Liver (tissue), 9 donors: ENCODE data around the gene CHD1. TPM values are rescaled to one million over a fixed set of nuclear protein-coding genes. Genes with fewer than 3 reads are reported as not detected.

Experiments used
- DNase-seq: peaks from one replicate; pipeline ENCODE4 v3.0.0-alpha.2; 2017; ENCODE audit warnings: low spot score
- H3K27ac ChIP-seq, 2 donors: one replicate each; pipeline ENCODE4 v1.7.0; 2013; ENCODE audit warnings: inconsistent platforms in 2 of 2, low read length in 2 of 2, control low read depth in 1 of 2, low read depth in 1 of 2, mild to moderate bottlenecking in 1 of 2
- H3K27me3 ChIP-seq, 4 donors: one replicate each; pipeline versions ENCODE4 v1.6.1 to v1.7.0; 2013; ENCODE audit warnings: low read length in 3 of 4, inconsistent platforms in 1 of 4, mild to moderate bottlenecking in 1 of 4, moderate library complexity in 1 of 4; ENCODE audit not compliant: control insufficient read depth in 4 of 4, insufficient read depth in 4 of 4
- H3K36me3 ChIP-seq, 4 donors: one replicate each; pipeline versions ENCODE4 v1.6.1 to v1.7.0; 2013; ENCODE audit warnings: low read length in 3 of 4, mild to moderate bottlenecking in 3 of 4, low read depth in 1 of 4, moderate library complexity in 1 of 4; ENCODE audit not compliant: control insufficient read depth in 4 of 4, insufficient read depth in 3 of 4
- H3K4me1 ChIP-seq, 4 donors: one replicate each; pipeline versions ENCODE4 v1.6.1 to v1.7.0; 2013; ENCODE audit warnings: low read length in 3 of 4, mild to moderate bottlenecking in 3 of 4, moderate library complexity in 1 of 4; ENCODE audit not compliant: control insufficient read depth in 4 of 4, insufficient read depth in 4 of 4
- H3K4me3 ChIP-seq, 3 donors: one replicate each; pipeline versions ENCODE4 v1.6.1 to v1.7.0; 2013; ENCODE audit warnings: low read length in 3 of 3, control low read depth in 1 of 3, low read depth in 1 of 3, mild to moderate bottlenecking in 1 of 3
- H3K9ac ChIP-seq, 2 donors: one replicate each; pipeline ENCODE4 v1.7.0; 2013; ENCODE audit warnings: low read length in 2 of 2, mild to moderate bottlenecking in 2 of 2, moderate library complexity in 2 of 2, control low read depth in 1 of 2, low read depth in 1 of 2
- H3K9me3 ChIP-seq, 4 donors: one replicate each; pipeline versions ENCODE4 v1.6.1 to v1.7.0; 2013; ENCODE audit warnings: low read length in 3 of 4; ENCODE audit not compliant: control insufficient read depth in 4 of 4
- ATF3 ChIP-seq: IDR thresholded peaks from 2 replicates; pipeline ENCODE4 v1.6.1; 2016; ENCODE audit warnings: antibody characterized with exemption
- CTCF ChIP-seq: fragments of 150-350 bp; IDR thresholded peaks from 2 replicates; pipeline ENCODE4 v1.5.1; 2017; ENCODE audit warnings: improper control_type of control experiment, low read depth, low read length; ENCODE audit not compliant: missing input control
- EGR1 ChIP-seq, 2 donors: IDR thresholded peaks; 2 replicates each; pipeline ENCODE4 v1.6.1; 2016 to 2018; ENCODE audit warnings: antibody characterized with exemption in 2 of 2, low read depth in 2 of 2
- FOXA1 ChIP-seq: IDR thresholded peaks from 2 replicates; pipeline ENCODE4 v1.6.1; 2016; ENCODE audit warnings: antibody characterized with exemption
- FOXA2 ChIP-seq: IDR thresholded peaks from 2 replicates; pipeline ENCODE4 v1.6.1; 2016; ENCODE audit warnings: antibody characterized with exemption
- GABPA ChIP-seq, 2 donors: IDR thresholded peaks in 1 of 2; conservative IDR thresholded peaks in 1 of 2; 2 replicates each; pipeline ENCODE4 v1.6.1; 2016; ENCODE audit warnings: antibody characterized with exemption in 2 of 2, mild to moderate bottlenecking in 1 of 2, moderate library complexity in 1 of 2
- HNF4A ChIP-seq, 2 donors: conservative IDR thresholded peaks; 2 replicates each; pipeline ENCODE4 v1.6.1; 2016; ENCODE audit warnings: antibody characterized with exemption in 2 of 2, mild to moderate bottlenecking in 2 of 2
- HNF4G ChIP-seq: IDR thresholded peaks from 2 replicates; pipeline ENCODE4 v1.6.1; 2016; ENCODE audit warnings: antibody characterized with exemption
- JUND ChIP-seq, 2 donors: IDR thresholded peaks; 2 replicates each; pipeline ENCODE4 v1.6.1; 2016; ENCODE audit warnings: antibody characterized with exemption in 2 of 2
- MAX ChIP-seq: IDR thresholded peaks from 2 replicates; pipeline ENCODE4 v1.6.1; 2016; ENCODE audit warnings: antibody characterized with exemption
- NR2F2 ChIP-seq: IDR thresholded peaks from 2 replicates; pipeline ENCODE4 v1.6.1; 2016; ENCODE audit warnings: antibody characterized with exemption
- RAD21 ChIP-seq, 2 donors: IDR thresholded peaks; 2 replicates each; pipeline ENCODE4 v1.6.1; 2016; ENCODE audit warnings: antibody characterized with exemption in 2 of 2, mild to moderate bottlenecking in 2 of 2
- SP1 ChIP-seq: IDR thresholded peaks from 2 replicates; pipeline ENCODE4 v1.6.1; 2018; ENCODE audit warnings: antibody characterized with exemption, mild to moderate bottlenecking
- TAF1 ChIP-seq: conservative IDR thresholded peaks from 2 replicates; pipeline ENCODE4 v1.6.1; 2016; ENCODE audit warnings: antibody characterized with exemption, mild to moderate bottlenecking
- YY1 ChIP-seq: IDR thresholded peaks from 2 replicates; pipeline ENCODE4 v1.6.1; 2016; ENCODE audit warnings: antibody characterized with exemption, mild to moderate bottlenecking
- ZBTB33 ChIP-seq: IDR thresholded peaks from 2 replicates; pipeline ENCODE4 v1.6.1; 2016; ENCODE audit warnings: antibody characterized with exemption
- WGBS: extraction: QIAGEN DNeasy Blood & Tissue Kit; methylation state at CpG from one replicate; pipeline ENCODE4 v1.1.7; 2013; 5-methylcytosine and 5-hydroxymethylcytosine counted together
- polyA plus RNA-seq, 2 donors: library from polyadenylated mRNA; stranded (reverse) in 1 of 2; unstranded in 1 of 2; fragments of 200-250 nt in 1 of 2; fragments of >200 nt in 1 of 2; fragmentation: Nextera tagmentation in 1 of 2; extraction: Ambion mirVana in 1 of 2; gene quantifications; one replicate each; pipeline versions ENCODE4 v1.2.1 to v1.2.3, GENCODE V29; 2013 to 2015
- total RNA-seq, 2 donors: library from RNA; depleted of rRNA; stranded (reverse); fragments of >200 nt; gene quantifications; one replicate each; pipeline ENCODE4 v1.2.3, GENCODE V29; 2014
- donor health status: healthy.
- donor health status: healthy.
- donor health status: healthy.
- donor health status: healthy.
- donor health status: healthy.

CHD1 gene
- total and polyA plus RNA-seq, 4 donors: 5.1 to 44.8 (median 25.4) TPM

GRCh38 chr5:98825582-98826375 lies 103.0 kb downstream of the CHD1 start:
- no peak overlapping the region for H3K4me3 ChIP-seq
- H3K27ac ChIP-seq: no peak overlapping the region
- DNase-seq: no peak
- no peaks in the 10 kb centered on the region for H3K9me3 ChIP-seq
- no peaks in the 10 kb centered on the region for H3K4me1 ChIP-seq
- no peaks in the 10 kb centered on the region for H3K27me3 ChIP-seq
- WGBS: 77% methylated on average over 4 of the region's 4 CpGs
- no peaks in the 10 kb centered on the region for H3K36me3 ChIP-seq
- no peak for TF ChIP-seq MAX
- TF ChIP-seq CTCF: no peak
- no peak for TF ChIP-seq GABPA (IDR thresholded peaks at IDR 0.05 in 1 of 2, conservative IDR thresholded peaks at IDR 0.05 in 1 of 2)
- TF ChIP-seq ZBTB33: no peak
- H3K9ac ChIP-seq: no peak overlapping the region

- Histone ChIP-seq H3K27ac (no peak overlapping the region), H3K4me3 (no peak overlapping the region), H3K27me3 (no peaks in the 10 kb centered on the region), H3K36me3 (no peaks in the 10 kb centered on the region), H3K4me1 (no peaks in the 10 kb centered on the region), H3K9ac (no peak overlapping the region), H3K9me3 (no peaks in the 10 kb centered on the region)
- peak; percentile 52 for DNase-seq
- no peak for TF ChIP-seq SP1
- TF ChIP-seq FOXA1: no peak
- TF ChIP-seq MAX: no peak
- no peak for TF ChIP-seq EGR1 (IDR thresholded peaks at IDR 0.05; ENCODE audit: low read depth in 2 of 2)
- no peak for TF ChIP-seq HNF4G
- no peak for TF ChIP-seq RAD21 (IDR thresholded peaks at IDR 0.05)
- no peak for TF ChIP-seq FOXA2
- TF ChIP-seq TAF1: no peak
- no peak for TF ChIP-seq CTCF
- no peak for TF ChIP-seq YY1
- no peak for TF ChIP-seq HNF4A (conservative IDR thresholded peaks at IDR 0.05)
- no peak for TF ChIP-seq NR2F2
- no peak for TF ChIP-seq ATF3
- TF ChIP-seq JUND (IDR thresholded peaks at IDR 0.05): no peak
- whole genome bisulfite sequencing: 60% methylated on average over 6 of the region's 6 CpGs
Observed at GRCh38 chr5:98816582-98817222, 112.1 kb downstream of the CHD1 start.
